Measurements from ENCODE around the gene ASB1.

The ASB1 gene

DNA sequence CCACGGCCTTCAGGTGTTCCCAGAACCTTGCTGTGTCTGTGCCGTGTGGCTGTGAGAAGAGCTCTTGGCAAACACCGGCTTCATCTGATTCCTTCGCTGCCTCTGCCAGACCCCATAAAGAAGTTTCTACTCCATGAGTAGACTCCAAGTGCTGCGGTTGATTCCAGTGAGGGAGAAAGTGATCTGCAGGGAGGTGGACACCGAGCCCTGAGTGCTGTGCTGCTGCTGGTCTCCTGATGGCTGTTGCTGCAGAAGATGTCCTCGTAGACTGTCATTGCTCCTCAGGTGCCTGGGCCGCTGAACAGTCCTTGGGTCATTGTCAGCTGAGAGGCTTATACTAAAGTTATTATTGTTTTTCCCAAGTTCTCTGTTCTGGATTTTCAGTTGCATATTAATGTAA, 19.6 kb downstream of the ASB1 start:
- no peak for DNase-seq

DNA sequence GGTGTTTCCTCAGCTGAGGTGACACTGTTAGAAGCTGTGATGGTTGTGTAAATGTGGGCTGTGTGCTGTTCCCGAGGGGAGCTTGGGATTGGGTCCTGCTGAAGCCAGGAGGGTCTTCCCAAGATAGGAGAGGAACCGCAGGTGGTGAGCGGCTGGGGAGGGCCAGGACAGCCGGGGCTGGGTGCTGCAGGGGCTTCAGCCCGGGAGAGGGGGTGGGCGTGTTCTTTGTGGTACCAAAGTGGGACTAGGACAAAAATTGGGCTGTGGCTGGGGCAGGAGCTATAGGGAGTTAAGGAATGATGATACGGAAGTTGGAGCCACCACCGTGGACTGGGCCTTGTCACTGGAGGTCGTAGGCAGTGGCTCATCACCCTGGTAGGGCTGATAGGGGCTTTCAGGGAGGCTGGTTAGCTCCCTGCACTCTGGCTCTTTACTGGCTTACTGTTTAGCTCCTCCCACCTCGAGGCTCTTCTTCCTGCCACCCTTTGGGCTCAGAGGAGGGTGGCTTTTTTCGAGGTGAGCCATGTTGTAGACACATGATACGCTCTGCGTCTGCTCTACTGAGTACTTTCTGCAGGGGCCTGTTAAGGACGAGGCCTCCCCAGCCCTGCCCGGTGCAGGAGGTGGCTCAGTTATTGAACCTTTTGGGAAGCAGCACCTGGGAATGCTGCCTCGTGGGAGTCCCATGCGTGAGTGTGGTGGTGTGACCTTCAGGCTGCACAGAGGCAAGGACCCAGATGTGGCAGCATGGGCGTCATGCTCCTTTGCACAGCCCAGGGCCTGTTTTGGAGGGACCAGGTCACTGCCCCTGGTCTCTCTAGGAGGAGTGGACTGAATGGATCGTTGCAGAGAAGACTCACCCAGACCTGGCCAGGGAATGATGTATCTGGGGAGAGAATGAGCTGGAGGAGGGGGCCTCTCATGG, 21.6 kb downstream of the ASB1 start:
- DNase-seq: no peak

DNA sequence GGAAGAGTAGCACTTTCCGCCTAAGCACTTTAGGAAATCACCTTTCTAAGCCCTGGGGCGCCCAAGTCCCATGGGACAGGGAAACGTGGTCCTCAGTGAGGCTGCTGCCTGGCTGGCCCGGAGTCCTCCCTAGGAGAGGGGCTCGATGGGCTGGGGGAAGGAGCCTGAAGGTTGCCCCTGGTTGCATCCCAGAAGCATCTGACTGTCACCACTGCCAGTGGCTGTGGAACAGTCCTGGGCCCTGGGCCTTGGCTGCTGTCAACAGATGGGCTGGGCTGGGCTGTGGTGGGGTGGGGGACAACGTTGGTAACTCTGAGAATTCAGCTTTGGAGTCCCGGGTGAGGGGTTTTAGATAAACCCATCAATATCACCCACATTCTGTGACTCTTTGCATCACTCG, 22.5 kb downstream of the ASB1 start:
- no peak for DNase-seq

DNA sequence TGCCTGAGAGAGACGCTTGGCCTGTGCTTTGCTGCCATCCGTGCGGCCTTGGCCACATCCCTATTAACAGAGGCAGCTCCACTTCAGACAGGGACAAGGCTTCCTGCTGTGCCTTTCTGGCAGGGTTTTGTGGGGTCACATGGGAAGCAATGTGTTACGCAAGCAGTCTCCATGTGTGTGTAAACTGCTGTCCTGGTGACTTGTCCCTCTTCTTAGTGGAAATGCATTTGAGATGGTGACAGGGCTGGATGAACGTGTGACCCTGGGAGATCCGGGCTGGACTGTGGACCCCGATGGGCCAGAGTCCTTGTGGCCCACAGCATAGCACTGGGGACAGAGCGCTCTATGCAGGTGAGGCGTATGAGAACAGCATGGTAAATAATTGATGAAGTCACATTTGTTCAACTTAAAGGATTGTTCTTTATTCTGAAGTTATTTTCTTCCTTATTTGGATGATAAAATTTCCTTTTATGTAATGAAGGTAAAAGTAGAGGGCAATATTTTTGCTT, 23.2 kb downstream of the ASB1 start:
- no peak for DNase-seq

DNA sequence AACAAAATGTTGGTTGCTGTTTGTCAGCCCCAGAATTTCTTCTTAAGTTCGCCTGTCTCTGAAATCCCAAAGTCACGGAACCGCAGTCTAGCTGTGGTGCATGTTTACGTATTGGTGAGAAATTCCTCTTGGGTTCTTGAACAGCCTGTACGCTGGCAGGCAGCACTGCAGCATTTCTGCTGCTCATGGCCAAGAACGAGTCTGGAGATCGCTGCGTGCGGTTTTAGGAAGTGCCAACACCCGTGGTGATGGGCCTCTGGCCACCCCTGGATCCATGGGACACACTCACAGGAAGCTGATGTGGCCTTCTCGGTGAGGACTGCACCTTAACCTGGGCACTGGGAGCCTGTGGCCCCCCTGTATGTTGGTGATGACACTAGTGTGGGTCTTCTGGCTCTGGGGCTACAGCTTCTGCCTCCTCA, 23.7 kb downstream of the ASB1 start:
- DNase-seq: no peak

DNA sequence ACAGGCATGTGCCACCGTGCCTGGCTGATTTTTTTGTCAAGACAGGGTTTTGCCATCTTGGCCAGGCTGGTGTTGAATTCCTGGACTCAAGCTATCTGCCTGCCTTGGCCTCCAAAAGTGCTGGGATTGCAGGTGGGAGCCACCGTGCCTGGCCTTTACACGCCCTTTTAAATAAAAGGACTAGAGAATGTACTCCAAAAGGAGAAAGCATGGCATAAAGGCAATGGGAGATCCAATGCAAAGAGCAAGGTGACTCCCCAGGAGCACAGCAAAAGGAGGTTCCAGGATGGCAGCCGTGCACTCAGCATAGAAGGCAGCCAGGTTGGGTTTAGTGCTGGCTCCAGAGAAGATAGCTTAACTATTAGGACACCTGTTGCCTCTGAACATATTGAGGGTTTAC, 27.1 kb downstream of the ASB1 start:
- DNase-seq: no peak

DNA sequence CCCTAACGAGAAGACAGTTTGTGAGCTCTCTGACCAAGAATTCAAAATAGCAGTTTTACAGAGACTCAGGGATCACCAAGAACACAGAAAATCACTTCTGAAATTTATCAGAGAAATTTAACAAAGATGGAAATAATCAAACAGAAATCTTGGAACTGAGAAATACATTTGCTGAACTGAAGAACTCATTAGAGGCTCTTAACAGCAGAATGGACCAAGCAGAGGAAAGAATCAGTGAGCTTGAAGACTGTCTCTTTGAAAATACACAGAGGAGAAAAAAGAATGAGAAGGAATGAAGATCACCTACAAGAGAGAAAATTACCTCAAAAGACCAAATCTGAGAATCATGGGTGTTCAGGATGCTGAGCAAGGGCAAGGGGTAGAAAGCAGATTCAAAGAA, 29.7 kb downstream of the ASB1 start:
- no peak for DNase-seq

DNA sequence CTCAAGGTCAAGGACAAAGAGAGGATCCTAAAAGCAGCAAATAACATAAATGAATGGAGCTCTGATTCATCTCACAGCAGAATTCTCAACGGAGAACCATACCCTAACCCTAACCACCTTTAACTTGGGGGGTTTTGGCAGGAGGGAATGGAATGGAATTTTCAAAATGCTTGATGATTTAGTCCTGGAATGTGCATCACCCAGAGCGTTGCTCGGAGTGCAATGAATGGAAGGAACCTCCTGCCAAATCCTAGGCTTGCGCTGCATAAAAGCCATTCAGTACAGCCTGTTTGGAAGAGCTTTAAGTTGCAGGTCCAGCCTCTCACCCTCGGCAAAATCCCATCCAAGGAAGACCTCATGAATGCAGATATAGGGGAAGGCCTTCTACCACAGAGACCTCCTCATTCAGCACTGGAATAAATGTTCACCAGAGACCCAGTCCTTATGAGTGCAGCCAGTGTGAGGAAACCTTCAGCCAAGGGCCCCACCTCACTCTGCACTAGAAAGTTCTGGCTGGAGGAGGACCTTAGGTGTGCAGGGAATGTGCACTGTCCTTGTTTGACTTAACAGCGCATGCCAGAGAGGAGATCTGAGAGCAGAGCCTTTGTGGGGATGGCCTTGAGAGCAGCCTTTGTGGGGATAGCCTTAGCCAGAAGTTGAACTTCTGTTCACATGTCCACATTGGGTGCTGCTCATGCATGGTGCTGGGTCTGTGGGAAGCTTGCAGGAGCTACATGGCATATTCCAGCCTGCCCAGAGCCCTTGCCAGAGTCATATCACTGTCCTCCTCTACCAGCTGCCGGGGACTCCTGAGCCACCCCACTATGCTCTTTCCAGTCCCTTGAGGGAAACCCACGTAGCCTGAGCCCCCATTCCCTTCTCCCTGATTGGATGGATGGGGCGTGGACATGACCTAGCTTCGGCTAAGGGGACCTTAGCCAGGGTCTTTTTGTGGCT, 30.5 kb downstream of the ASB1 start:
- DNase-seq: peak; percentile 62

DNA sequence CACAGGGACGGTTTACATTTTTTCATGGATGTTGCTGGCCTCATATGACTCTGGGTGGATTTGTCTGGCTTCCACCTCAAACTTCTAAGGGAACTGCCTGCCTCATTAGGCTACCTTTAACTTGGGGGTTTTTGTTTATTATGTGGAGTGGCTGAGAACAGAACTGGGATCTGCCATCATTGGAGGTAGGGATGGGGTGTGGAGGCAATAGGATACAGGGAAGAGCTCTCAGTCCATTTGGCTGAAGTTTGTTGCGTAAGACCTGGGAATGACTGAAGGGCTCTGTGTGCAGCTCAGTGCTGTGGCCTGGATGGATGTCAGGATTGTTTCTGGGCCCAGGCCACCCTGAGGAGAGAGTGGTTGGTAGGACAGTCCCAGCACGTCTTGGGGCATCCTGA, 31.2 kb downstream of the ASB1 start:
- DNase-seq: no peak

DNA sequence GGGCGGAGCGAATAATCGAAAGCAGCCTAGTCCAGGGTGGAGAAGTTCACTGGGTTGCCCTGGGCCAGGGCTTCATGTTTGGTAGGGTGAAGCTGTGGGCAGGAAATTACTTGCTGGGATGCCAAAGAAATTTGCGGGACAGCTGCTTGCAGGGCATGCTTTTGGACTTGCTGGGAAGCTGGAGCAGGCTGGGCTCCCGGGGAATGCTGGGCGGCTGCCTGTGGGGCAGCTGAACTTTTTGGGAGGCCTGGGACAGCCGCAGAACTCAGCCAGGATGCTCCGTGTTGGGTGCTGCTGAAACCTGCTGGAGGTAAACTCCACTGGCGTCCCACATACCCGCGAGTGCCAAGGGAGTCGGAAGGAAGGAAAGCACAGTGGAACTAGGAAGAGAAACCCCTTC, 31.9 kb downstream of the ASB1 start:
- DNase-seq: no peak

DNA sequence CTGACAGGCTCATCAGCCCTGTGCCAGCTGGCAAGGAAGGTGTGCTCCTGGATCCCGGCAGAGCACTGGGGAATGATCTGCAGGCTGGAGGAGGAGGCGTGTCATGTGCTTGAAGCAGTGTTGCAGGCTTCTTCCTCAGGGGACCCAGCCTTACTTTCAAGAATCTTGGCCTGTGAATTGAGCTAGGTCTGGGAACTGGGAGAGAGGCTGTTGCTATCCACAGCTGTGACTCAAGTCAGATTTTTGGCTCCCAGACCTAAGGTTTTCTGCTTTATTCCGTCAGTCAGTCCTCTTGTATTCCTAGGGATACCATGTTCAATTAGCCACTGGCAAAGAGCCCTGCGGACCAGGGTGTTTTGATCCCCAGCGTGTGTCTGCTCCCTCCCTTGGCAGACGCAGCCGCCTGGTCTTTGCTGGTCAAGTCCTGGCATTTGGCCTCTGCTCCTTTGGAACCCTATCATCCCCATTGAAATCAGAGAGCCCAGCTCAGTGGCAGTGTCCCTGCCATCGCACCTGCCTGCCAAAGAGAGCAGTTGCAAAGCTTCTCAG, 32.4 kb downstream of the ASB1 start:
- peak; percentile 74 for DNase-seq

DNA sequence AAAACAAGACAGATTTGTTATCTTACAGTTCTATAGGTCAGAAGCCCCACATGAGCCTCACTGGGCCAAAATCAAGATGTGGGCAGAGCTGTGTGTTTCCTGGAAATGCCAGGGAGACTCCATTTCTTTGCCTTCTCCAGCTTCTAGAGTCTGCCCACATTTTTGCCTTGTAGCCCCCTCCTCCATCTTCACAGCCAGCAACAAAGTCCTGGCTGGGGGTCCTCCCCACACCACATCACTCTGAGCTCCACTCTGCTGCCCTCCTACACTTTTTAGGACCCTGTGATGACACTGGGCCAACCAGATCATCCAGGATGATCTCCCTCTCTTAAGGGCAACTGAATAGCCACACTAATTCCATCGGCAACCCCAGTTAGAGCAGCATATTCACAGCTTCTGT, 34.3 kb downstream of the ASB1 start:
- no peak for DNase-seq

DNA sequence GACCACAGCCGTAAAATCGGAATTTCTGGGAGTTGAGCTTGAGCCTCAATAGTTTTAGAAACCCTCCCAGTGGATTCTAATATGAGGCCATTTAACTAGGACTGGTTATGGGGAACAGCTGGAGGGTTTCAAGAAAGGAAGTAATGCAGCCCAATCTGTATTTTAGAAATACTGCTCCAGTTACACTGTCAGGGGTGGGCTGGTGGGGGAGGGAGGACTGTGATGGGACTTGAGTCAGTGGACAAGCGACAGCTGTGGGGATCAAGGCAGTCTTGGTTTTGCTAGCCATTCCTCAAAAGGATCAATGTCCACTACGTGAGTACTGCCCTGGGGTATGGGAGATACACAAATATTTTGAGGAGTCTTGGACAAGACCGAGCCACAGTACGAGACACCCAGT, 34.8 kb downstream of the ASB1 start:
- DNase-seq: no peak

DNA sequence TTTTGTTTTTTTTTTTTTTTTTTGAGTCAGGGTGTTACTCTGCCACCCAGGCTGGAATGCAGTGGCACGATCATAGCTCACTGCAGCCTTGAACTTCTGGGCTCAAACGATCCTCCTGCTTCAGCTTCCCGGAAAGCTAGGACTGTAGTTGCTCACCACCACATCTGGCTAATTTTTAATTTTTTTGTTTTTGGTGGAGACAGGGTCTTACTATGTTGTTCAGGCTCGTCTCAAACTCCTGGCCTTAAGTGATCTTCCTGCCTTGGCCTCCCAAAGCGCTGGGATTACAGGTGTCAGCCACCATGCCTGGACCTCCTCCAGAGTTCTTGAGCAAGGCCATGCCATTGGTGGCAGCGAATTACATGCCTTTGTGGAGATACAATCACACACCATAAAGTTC, 35.2 kb downstream of the ASB1 start:
- DNase-seq: no peak

DNA sequence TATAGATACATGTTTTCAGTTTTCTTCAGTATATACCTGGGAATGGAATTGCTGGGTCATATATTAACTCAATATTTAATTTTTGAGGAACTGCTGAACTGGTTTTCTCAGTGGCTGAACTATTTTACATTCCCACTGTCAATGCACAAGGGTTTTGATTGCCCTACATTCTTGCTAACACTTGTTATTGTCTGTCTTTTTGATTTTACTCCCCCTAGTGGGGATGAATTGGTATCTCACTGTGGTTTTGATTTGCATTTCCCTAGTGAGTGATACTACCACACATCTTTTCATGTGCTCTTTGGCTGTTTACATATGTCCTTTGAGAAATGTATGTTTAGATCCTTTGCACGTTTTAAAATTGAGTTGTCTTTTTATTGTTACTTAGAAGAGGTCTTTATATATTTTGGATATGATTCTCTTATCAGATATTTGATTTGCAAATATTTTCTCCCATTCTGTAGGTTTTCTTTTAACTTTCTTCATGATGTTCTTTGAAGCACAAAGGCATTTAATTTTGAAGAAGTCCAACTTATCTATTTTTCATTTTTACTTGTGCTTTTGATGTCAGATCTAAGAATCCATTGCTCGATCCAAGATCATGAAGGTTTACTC, 36.2 kb downstream of the ASB1 start:
- peak; percentile 62 for DNase-seq

DNA sequence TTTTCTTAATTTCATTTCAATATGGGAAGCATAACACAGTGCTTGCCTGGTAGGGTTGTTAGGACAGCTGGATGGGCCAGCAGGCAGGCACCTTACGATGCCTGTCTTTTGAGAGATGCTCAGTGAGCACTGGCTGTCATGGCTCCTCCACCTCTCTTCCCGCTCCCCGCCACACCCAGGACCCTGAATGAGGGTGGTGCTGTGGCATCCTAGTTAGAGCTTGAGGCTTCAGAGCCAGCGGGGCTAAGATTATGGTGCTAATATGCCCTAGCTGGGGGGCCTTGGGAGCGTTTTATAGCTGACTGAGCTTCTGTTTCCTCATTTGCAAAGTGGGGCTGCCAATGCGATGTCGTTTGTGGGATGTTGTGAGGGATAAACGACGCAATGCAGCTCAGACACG, 37.7 kb downstream of the ASB1 start:
- no peak for DNase-seq

DNA sequence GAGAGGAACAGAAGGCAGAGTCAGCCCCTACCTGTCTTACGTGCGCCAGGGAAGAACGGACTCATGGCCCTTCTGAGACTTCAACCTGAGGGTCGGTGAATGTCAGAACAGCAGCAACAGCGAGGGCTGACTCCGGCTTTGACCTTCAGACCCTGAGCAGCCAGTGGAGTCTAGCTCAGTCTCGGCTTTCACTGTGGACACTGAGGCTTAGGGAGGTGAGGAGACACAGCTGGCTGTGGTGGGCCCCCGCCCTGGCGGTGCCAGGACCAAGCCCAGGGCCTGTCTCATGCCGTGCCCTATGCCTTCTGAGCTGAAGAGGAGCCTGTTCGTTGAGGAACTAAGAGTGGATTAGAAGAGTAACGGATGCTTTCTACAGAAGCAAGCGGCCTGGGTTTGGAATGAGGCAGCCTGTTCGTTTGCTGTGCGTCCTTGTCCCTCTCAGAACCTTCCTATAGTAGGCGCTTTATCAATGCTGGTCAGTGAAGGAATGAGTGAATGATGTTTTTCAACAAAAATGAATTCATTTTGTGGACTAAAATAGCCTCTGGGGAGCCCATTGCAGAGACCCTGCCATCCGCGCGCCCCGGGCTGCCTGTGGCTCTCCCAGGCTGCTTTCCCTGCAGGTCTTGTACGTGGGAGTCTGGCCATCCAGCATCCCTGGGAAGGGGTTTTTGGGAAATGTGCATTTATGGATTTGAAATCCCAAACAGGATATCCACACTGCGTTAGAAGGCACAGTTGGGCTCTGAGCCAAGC, 38.9 kb downstream of the ASB1 start:
- DNase-seq: no peak

DNA sequence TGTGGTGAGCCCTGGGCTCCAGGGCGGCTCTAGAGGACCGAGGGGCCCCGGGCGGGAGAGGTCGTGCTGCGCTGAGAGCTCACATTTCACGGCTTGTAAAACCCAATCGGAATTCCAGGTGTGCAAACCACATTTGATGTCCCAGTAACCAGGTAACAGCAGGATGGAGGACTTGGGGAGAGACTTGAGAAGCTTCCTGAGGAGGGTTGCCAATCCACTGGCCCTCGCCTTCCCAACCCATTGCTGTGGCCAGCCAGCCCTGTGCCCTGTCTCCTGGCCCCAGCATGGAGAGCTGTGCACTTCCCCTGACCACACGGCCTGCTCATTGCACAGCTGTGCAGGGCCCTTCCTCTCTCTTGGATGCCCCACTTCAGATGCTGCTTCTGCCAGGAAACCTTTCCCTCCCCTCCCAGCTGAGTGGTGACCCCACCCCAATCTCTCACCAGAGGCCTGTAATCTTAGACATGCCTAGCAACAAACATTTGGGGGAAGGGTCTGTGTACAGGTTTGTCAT, 39.6 kb downstream of the ASB1 start:
- no peak for DNase-seq

DNA sequence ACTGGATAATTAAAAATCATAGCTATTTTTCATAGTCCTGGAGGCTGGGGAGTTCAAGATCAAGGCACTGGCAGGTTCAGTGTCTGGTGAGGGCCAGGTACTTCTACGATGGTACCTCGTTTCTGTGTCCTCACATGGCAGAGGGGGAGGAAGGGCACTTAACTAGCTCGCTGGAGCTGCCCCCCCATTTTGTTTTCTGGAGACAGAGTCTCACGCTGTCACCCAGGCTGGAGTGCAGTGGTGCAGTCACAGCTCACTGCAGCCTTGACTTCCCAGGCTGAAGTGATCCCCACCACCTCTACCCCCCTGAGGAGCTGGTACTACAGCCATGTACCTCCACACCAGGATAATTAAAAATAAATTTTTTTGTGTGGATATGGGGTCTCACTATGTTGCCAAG, 40.3 kb downstream of the ASB1 start:
- no peak for DNase-seq

DNA sequence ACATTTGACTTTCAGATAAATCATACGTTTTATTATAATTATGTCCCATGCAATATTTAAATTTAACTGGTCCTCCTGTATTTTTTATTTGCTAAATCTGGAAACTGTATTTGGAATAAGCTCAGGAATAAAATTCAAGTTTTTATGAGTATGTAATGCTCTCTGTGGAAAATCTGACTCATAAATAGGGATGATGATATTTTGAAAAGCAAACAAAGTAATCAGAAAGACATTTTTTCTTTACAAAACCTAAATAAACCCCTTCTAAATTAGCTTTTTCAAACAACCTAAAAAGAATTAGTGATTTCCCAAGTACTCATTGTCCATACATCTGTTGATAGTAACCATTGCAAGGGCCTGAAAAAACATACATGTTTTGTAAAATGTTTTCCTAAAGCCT, 41.1 kb downstream of the ASB1 start:
- DNase-seq: peak; percentile 21

DNA sequence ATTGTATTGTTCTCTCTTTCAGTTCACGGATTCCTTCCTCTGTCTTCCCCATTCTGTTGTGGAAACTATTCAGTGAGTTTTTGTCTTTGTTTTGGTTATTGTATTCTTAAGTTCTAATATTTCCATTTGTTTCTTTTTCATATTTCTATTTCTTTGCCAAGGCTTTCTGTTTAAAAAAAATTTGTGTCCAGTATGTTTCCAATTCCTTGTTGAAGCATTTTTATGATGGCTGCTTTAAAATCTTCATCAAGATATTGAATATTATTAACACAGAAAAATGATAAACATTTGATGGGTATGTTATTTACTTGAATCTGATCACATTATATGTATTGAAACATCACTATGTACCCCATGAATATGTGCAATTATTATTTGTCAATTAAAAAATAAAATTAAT, 42.4 kb downstream of the ASB1 start:
- DNase-seq: no peak

DNA sequence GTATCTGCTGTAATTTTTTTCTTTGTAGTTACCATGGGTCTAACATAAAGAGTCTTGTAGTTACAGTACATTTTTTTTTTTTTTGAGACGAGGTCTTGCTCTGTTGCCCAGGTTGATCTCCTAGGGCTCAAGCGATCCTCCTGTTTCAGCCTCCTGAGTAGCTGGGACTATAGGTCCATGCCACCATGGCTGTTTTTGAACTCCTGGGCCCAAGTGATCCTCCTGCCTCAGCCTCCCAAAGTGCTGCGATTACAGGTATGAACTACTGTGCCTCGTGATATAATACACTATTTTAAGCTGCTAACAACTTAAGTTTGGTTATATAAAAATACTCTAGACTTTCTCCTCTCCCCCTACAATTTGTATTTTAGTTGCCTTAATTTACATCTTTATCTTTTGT, 46.3 kb downstream of the ASB1 start:
- no peak for DNase-seq

Measured in fibroblast of skin of right biceps (primary cell).